ENCODE results near the gene RAB21.

GRCh38 chr12:71718611-71719010 lies 36.1 kb upstream of the RAB21 start:
- TF ChIP-seq YY1 (IDR thresholded peaks at IDR 0.05; ENCODE audit: low read depth) (no peak), RAD21 (IDR thresholded peaks at IDR 0.05; ENCODE audit: low read depth) (no peak), MAX (IDR thresholded peaks at IDR 0.05) (no peak), EP300 (IDR thresholded peaks at IDR 0.05; ENCODE audit: borderline replicate concordance) (no peak), TAF1 (IDR thresholded peaks at IDR 0.05; ENCODE audit: low read depth) (no peak), EGR1 (IDR thresholded peaks at IDR 0.05) (no peak), CREB1 (IDR thresholded peaks at IDR 0.05; ENCODE audit: low read depth) (no peak), TCF12 (IDR thresholded peaks at IDR 0.05; ENCODE audit: low read depth) (no peak)
- TF ChIP-seq, protein P1, sequence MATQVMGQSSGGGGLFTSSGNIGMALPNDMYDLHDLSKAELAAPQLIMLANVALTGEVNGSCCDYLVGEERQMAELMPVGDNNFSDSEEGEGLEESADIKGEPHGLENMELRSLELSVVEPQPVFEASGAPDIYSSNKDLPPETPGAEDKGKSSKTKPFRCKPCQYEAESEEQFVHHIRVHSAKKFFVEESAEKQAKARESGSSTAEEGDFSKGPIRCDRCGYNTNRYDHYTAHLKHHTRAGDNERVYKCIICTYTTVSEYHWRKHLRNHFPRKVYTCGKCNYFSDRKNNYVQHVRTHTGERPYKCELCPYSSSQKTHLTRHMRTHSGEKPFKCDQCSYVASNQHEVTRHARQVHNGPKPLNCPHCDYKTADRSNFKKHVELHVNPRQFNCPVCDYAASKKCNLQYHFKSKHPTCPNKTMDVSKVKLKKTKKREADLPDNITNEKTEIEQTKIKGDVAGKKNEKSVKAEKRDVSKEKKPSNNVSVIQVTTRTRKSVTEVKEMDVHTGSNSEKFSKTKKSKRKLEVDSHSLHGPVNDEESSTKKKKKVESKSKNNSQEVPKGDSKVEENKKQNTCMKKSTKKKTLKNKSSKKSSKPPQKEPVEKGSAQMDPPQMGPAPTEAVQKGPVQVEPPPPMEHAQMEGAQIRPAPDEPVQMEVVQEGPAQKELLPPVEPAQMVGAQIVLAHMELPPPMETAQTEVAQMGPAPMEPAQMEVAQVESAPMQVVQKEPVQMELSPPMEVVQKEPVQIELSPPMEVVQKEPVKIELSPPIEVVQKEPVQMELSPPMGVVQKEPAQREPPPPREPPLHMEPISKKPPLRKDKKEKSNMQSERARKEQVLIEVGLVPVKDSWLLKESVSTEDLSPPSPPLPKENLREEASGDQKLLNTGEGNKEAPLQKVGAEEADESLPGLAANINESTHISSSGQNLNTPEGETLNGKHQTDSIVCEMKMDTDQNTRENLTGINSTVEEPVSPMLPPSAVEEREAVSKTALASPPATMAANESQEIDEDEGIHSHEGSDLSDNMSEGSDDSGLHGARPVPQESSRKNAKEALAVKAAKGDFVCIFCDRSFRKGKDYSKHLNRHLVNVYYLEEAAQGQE (IDR thresholded peaks at IDR 0.05; ENCODE audit: low read depth) = no peak

Data from Ishikawa (cell line).